Measurements from ENCODE around the gene SNX24. TPM values are rescaled to one million over a fixed set of nuclear protein-coding genes. Genes with fewer than 3 reads are reported as not detected.

The SNX24 gene
- polyA plus RNA-seq, 3 donors, result 3.5 to 10.6 (median 8.0) TPM

DNA sequence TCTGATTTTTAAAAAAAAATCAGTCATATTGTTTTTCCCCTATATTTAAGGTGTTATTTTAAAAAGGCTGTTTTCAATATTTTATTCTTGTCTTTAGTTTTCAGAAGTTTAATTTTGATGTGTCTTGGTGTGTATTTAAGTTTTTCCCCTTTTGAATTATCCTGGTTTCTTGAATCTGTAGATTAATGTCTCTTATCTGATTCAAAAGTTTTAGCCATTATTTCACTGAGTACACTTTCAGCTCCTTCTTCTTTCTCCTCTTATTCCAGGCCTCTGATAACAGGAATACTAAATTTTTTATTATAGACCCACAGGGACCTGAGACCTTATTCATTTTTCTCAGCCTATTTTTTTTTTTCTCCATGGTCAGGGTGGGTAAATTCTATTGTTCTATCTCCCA, 109.3 kb downstream of the SNX24 start:
- H3K9me3 ChIP-seq (replicated peaks in 1 of 2; ENCODE audit: control insufficient read depth in 1 of 2, insufficient read depth in 1 of 2, low read length in 2 of 2), result no peaks in the 10 kb centered on the region
- DNase-seq, result no peak
- H3K4me1 Mint-ChIP-seq, result no peaks in the 10 kb centered on the region
- H3K4me3 ChIP-seq (replicated peaks in 1 of 3; ENCODE audit: low read depth in 2 of 3, low read length in 3 of 3), result no peak overlapping the region
- H3K79me2 ChIP-seq (ENCODE audit: insufficient read depth, low read length), result no peaks in the 10 kb centered on the region
- TF ChIP-seq, protein P1, sequence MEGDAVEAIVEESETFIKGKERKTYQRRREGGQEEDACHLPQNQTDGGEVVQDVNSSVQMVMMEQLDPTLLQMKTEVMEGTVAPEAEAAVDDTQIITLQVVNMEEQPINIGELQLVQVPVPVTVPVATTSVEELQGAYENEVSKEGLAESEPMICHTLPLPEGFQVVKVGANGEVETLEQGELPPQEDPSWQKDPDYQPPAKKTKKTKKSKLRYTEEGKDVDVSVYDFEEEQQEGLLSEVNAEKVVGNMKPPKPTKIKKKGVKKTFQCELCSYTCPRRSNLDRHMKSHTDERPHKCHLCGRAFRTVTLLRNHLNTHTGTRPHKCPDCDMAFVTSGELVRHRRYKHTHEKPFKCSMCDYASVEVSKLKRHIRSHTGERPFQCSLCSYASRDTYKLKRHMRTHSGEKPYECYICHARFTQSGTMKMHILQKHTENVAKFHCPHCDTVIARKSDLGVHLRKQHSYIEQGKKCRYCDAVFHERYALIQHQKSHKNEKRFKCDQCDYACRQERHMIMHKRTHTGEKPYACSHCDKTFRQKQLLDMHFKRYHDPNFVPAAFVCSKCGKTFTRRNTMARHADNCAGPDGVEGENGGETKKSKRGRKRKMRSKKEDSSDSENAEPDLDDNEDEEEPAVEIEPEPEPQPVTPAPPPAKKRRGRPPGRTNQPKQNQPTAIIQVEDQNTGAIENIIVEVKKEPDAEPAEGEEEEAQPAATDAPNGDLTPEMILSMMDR (IDR thresholded peaks at IDR 0.05), result no peak
- H3K27ac Mint-ChIP-seq, result no peak overlapping the region
- intact Hi-C loops (cut with micrococcal nuclease), result no loop called here
- peaks cover 2 to 23% (median 11%) of the 10 kb centered on the region in 7 donors for H3K9me3 Mint-ChIP-seq
- H3K27me3 ChIP-seq (ENCODE audit: control insufficient read depth in 2 of 2, insufficient read depth in 2 of 2, low read length in 2 of 2), result no peaks in the 10 kb centered on the region
- no peaks in the 10 kb centered on the region for H3K27me3 Mint-ChIP-seq (ENCODE audit: low read depth in 3 of 3)
- H3K9ac ChIP-seq (ENCODE audit: insufficient read depth, low read length, poor library complexity, severe bottlenecking), result no peak overlapping the region
- no peak overlapping the region for H3K4me2 ChIP-seq (replicated peaks; ENCODE audit: extremely low read depth, low read length, poor library complexity, severe bottlenecking)
- no peak overlapping the region for H2AFZ ChIP-seq (ENCODE audit: insufficient read depth, low read depth, low read length, poor library complexity, severe bottlenecking)
- peaks cover 17% of the 10 kb centered on the region in 2 donors for H3K36me3 Mint-ChIP-seq
- no peaks in the 10 kb centered on the region for H3K4me1 ChIP-seq (ENCODE audit: control insufficient read depth in 1 of 2, insufficient read depth in 2 of 2, low read length in 2 of 2)
- no peaks in the 10 kb centered on the region for H4K20me1 ChIP-seq (ENCODE audit: insufficient read depth, low read length)
- H3K27ac ChIP-seq (ENCODE audit: low read depth in 1 of 2, low read length in 2 of 2), result no peak overlapping the region
- no peaks in the 10 kb centered on the region for H3K36me3 ChIP-seq (replicated peaks in 1 of 2; ENCODE audit: control insufficient read depth in 1 of 2, insufficient read depth in 2 of 2, low read length in 2 of 2)
- H3K4me3 Mint-ChIP-seq, result no peak overlapping the region

DNA sequence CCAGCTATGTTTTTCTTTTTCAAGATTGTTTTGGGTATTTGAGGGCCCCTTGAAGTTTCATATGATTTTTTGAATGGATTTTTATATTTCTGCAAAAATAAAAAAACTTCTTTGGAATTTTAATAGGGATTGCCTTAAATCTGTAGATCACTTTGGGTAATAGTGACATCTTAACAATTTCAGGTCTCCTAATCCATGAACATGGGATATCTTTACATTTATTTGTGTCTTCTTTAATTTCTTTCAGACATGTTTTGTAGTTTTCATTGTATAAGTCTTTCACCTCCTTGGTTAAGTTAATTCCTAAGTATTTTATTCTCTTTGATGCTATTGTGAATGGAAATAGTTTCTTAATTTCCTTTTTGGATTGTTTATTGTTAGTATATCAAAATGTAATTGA, 112.0 kb downstream of the SNX24 start:
- H3K9me3 Mint-ChIP-seq, result peaks cover 2 to 20% (median 11%) of the 10 kb centered on the region in 7 donors
- TF ChIP-seq, protein P1 (IDR thresholded peaks at IDR 0.05), result no peak
- DNase-seq, result no peak
- Histone ChIP-seq H3K4me1 (ENCODE audit: control insufficient read depth in 1 of 2, insufficient read depth in 2 of 2, low read length in 2 of 2) (no peaks in the 10 kb centered on the region), H3K36me3 (replicated peaks in 1 of 2; ENCODE audit: control insufficient read depth in 1 of 2, insufficient read depth in 2 of 2, low read length in 2 of 2) (no peaks in the 10 kb centered on the region), H3K27me3 (ENCODE audit: control insufficient read depth in 2 of 2, insufficient read depth in 2 of 2, low read length in 2 of 2) (no peaks in the 10 kb centered on the region), H3K4me2 (replicated peaks; ENCODE audit: extremely low read depth, low read length, poor library complexity, severe bottlenecking) (no peak overlapping the region), H2AFZ (ENCODE audit: insufficient read depth, low read depth, low read length, poor library complexity, severe bottlenecking) (no peak overlapping the region), H4K20me1 (ENCODE audit: insufficient read depth, low read length) (no peaks in the 10 kb centered on the region), H3K9me3 (replicated peaks in 1 of 2; ENCODE audit: control insufficient read depth in 1 of 2, insufficient read depth in 1 of 2, low read length in 2 of 2) (no peaks in the 10 kb centered on the region), H3K4me3 (replicated peaks in 1 of 3; ENCODE audit: low read depth in 2 of 3, low read length in 3 of 3) (no peak overlapping the region), H3K27ac (ENCODE audit: low read depth in 1 of 2, low read length in 2 of 2) (no peak overlapping the region), H3K9ac (ENCODE audit: insufficient read depth, low read length, poor library complexity, severe bottlenecking) (no peak overlapping the region), H3K79me2 (ENCODE audit: insufficient read depth, low read length) (no peaks in the 10 kb centered on the region)
- intact Hi-C loops (cut with micrococcal nuclease), result no loop called here
- no peak overlapping the region for H3K4me3 Mint-ChIP-seq
- no peaks in the 10 kb centered on the region for H3K4me1 Mint-ChIP-seq
- H3K36me3 Mint-ChIP-seq, result peaks cover 13 to 17% of the 10 kb centered on the region in 2 donors
- H3K27ac Mint-ChIP-seq, result no peak overlapping the region
- H3K27me3 Mint-ChIP-seq (ENCODE audit: low read depth in 3 of 3), result no peaks in the 10 kb centered on the region

All from CD14-positive monocyte (primary cell).